GM18498 (cell line): ENCODE results near the gene GIT2.

ENCODE experiments used
- ATAC-seq: cut with Tn5 transposase; IDR thresholded peaks from one replicate; pipeline ENCODE4 v1.9.1; 2021; ENCODE audit warnings: mild to moderate bottlenecking, moderate library complexity; ENCODE audit not compliant: unreplicated experiment

Gene GIT2

DNA sequence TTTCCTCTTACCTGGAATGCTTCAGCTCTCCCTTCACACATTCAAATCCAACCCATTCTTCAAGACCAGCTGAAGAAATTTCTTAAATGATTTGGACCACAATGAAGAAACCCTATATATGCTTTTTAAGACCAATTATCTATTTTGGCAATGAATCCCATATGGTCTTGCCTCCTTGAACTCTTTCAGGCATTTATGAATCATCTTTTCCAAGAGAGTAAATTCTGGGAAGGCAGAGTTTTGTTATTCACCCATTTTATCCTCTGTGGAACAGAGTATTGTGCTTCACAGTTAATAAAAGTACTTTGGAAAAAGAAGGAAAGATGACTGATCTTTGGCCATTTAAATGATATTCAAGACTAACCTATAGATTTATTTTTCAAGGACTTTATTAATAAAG lies 14.0 kb downstream of the GIT2 start:
- ATAC-seq, result no peak

DNA sequence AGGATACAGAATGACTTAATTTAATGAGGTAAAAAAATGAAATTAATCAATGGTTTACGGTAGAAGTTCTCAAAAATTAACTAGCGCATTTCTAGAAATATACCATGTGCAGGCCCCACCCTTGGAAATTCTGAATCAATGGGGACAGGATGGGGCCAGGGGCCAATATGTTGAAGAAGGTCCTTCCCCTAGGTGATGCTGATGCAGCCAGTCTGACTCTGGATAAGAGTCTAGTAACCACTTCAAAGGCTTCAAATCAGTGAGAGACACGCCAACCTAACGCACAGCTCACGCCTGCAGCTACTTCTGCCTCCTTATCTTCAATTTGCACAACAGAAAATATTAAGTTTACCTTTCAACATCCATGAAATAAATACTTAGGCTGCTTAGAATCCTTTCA lies 14.9 kb downstream of the GIT2 start:
- no peak for ATAC-seq

GRCh38 chr12:109972821-109973220 lies 23.3 kb downstream of the GIT2 start:
- no peak for ATAC-seq

GRCh38 chr12:109968801-109969200 lies 27.4 kb downstream of the GIT2 start:
- no peak for ATAC-seq

DNA sequence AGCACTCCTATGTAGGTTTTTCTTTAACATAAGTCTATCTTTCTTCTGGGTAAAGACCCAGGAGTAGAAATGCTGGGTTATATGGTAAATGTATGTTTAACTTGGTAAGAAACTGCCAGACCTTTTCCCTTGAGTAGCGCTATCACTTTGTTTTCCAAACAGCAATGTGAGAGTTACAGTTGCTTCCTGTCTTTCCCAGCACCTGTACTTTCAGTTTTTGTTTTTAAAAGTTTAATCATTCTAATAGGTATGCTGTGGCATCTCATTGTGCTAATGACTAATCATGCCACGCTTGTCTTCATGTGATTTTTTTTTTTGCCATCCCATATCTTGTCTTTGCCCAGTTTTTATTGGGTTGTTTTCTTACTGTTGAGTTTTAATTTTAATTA lies 28.1 kb downstream of the GIT2 start:
- no peak for ATAC-seq

DNA sequence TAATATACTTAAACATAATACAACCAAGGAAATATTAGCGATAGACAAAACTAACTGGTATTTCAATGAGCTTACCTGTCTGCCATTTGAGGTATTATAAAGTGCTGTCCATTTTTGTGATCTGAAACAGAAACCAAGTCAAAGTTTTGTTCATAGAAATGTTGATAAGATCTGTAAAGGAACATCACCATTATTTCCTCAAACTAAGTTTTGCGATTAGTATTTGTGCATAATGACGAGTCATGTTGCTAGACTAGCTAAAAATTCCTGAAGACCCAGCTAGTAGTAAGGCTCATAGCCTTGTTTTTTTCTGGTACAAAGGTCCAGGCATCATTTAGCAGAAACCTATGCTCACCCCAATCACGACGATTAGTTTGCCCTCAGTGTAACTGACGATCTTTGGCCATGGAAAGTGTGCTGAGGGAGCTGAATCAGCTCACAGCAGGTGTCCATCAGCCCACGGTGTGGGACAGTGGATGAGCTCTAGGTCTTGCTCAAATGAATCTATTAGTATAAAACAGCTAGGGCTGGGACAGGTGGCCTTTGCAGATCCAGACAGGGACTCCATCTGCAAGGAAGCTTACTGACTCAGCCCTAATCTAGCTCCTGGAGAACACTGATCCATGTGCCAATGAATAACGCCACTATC lies 28.7 kb downstream of the GIT2 start:
- ATAC-seq, result no peak

GRCh38 chr12:109966546-109966945 lies 29.6 kb downstream of the GIT2 start:
- no peak for ATAC-seq

DNA sequence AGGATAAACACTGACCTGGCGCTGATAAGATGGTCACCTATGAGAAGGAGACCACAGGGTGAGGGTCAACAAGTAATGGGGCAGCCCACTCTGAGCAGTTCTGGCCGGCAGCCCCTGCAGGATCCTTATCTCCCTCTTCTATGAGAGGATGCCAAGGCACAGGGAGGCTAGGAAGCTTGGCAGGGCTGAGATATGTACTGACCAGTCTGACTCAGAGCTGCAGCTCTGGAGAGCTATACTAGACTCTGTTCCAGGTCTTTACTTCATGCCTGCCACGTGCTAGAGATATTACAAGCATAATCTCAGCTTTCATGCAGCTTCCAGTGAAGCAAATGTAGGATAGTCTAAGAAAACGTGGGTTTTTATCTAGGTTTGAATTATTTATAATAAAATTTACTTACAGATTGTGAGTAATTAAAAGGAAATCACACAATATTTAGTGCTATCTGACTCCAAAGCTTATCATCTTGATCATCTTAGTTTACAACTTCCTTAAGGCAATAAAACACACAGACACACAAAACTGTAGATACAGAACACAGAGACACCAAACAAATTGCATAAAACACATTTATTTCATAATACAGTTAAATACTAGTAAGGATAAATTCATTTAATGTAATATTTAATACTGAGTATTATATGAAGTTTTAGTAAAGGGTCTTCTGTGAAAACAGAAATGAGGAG lies 32.3 kb downstream of the GIT2 start:
- no peak for ATAC-seq

DNA sequence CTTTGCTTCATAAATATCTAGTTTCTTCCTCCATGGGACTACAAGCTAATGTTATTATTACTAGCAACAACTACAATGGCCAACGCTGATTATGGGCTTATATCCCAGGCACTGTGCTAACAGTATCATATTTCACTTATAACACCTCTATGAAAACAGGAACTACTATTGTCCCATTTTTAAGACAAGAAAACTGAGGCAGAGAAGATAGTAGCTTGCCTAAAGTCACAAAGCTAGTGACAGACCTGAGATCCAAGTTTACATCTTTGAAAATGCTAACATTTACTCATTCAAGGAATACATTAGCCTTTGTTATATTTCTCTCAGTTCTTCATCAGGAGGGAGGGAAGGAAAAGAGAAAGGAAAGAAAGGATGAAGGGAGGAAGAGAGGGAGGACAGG lies 32.8 kb downstream of the GIT2 start:
- ATAC-seq, result no peak

- no peak for ATAC-seq
Measured at GRCh38 chr12:109962398-109962797, 33.8 kb downstream of the GIT2 start.

DNA sequence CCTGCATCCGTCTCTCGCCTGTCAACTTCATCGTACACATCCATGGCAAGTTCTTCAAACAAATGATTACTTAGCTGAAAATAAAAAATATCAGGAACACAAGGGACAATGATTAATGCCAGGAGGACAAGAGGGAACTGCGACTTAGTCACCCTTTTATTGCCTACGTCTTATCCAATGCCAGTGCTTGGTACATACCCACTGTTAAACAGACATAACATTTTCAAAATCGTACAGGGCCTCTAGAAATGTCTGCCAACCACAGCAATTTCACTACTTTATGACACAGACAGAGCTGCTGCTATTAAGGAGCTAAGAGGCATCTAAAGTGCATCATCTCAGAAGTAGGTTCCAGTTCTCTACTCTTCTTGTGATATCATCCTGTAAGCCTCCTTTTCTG lies 34.6 kb downstream of the GIT2 start:
- ATAC-seq, result no peak

GRCh38 chr12:109961201-109961600 lies 35.0 kb downstream of the GIT2 start:
- ATAC-seq, result no peak

- ATAC-seq, result no peak
Measured at GRCh38 chr12:109959411-109960093, 36.6 kb downstream of the GIT2 start.

GRCh38 chr12:109958374-109958773 lies 37.8 kb downstream of the GIT2 start:
- no peak for ATAC-seq

- no peak for ATAC-seq
Measured at GRCh38 chr12:109953656-109954055, 42.5 kb downstream of the GIT2 start.

GRCh38 chr12:109952873-109953272 lies 43.3 kb downstream of the GIT2 start:
- ATAC-seq, result no peak

DNA sequence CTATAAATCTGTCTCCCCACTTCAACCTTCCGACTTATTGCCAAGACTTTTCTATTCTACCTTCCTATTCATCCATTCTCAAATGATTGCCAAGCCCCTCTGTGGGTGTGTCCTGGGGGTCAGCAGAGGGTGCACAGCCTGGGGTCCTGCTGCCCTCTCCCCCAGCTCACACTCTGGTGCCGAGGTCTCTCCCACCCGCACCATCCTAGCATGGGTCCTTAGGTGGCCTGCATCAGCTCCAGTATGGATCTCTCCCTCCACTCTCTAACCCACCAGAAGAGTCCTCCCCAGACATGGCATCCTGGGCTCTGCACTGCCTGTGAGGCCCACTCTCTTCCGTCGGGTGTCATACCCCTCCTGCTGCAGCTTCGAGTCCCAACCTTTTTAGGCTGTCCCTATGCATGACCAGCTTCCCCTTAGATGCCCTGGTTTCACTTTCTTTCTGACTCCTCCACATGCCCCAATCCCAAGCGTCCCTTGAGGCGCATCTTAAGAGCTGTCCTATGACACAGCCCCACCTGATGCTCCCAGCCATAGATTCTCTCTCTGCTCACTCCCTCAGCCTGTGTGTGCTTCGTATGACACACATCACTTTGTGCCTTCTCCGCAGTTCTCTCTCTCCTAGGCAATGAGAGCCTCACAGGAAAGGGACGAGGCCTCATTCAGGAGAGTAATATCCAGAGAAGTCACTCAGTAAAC lies 43.9 kb downstream of the GIT2 start:
- no peak for ATAC-seq

DNA sequence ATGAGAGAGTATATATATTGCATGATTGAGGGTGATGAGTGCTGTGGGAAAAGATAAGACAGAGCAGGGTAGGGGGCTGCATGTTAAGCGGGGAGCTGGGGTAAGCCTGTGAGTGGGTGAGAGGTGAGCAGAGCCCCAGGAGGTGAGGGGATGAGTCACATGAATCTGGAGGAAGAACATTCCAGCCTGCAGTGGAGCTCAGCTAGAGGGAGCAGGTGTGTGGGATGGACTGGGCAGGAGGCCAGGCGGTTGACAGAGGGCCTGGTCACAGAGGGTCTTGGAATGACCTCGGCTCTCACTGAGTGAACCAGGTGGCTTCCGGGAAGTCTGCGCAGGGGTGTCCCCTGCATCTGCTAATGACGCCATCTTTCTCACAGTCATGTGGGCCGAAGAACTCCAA lies 44.4 kb downstream of the GIT2 start:
- ATAC-seq, result no peak

DNA sequence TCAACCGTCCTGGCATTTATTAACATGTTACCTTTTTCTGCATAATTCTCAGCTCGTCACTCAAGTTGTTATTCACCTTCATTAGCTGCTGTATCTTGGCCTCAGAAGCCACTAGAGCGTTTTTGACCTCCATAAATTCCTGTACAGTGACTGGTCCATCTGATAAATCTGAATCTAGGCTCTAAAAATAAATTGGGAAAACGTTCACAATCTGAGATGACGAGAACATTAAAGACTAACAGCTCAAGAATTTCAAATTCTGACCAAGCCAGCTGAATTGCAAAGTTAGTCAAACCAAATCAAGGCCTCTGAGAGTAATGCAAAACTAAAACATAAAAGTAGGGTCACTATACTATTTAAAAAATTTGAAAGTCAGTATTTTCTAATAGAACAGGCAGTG lies 45.0 kb downstream of the GIT2 start:
- no peak for ATAC-seq

DNA sequence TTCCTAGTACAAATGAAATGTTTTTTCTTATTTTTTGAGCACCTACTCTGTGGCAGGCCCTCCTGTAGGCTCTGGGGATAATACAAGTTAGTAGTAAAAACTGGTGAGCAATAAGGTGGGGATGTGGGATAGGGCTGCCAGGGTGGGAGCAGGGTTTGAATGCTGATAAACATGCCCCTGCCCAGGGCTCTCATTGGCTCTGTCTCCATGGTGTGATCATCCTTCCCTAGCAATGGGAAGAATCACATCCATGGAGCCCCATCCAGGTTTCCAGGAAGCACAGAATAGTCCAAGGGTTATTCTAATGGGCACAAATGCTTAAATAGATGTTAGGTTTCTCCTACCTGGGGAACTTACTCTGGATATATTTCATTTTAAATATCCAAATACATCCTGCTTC lies 45.5 kb downstream of the GIT2 start:
- ATAC-seq, result no peak

DNA sequence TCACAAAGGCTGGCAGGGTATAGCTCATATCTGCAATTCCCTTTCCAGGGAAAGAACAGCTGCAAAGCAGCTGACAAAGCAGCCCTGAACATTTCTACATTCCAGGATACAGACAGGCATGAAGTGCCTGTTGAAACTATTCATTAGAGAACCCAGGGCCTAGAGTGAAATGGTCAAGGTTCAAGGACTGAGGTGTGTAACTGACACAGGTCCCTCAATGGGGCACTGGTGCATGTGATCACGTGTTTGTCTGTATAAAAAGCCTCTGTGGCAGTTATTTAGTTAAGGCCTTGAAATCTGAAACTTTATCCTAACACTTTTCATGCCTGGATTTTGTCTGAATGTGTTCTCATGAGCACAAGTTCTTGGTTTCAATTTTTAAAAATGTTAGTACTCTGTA lies 47.1 kb downstream of the GIT2 start:
- ATAC-seq, result no peak

DNA sequence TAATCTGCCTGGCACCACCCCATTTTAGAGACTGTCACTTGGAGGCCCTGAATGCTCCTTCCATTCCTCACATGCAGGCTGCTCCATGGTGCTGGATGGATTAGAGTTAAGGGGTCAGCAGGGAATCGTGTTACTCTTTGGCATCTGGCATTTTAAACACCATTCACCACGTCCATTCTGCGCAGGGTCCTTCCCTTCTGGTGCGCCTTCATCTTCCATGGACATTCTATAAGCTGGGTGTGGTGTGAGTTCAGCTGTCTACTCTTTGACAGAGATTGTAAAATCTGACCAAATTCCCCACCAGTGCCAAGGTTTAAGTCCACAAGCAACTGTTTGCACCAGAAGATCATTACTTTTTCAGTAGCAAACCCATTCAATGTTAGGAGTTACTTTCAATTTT lies 47.8 kb downstream of the GIT2 start:
- no peak for ATAC-seq
